A549 (cell line): Measurements from ENCODE around the gene MYBPHL. TPM values are rescaled to one million over a fixed set of nuclear protein-coding genes. Genes with fewer than 3 reads are reported as not detected.

ENCODE experiments used
- ATAC-seq, 2 experiments: fragments of 200-7000 bp in 1 of 2; fragments of >200 bp in 1 of 2; cut with Nextera tagmentation in 1 of 2; cut with Tn5 transposase in 1 of 2; 3 replicates each; pipeline versions ENCODE4 v1.8.0 to v1.9.1; 2018 to 2020; ENCODE audit warnings: mild to moderate bottlenecking in 1 of 2, moderate library complexity in 1 of 2
- CTCF ChIA-PET: fragments of 300-600 bp; sonication (Branson Sonifier 250); formaldehyde crosslinking; extraction: SDS; loops from one replicate; lab custom pipeline; 2021; ENCODE audit warnings: antibody characterized with exemption, inconsistent platforms; lab: Yijun Ruan, JAX
- POLR2A ChIA-PET: fragments of 350-600 bp; formaldehyde crosslinking; extraction: SDS; loops from one replicate; lab custom pipeline; 2021; ENCODE audit warnings: antibody characterized with exemption, inconsistent platforms; lab: Yijun Ruan, JAX
- DNase-seq, 2 experiments: peaks; one replicate each; pipeline versions ENCODE4 v3.0.0 to v3.0.0-alpha.2; 2011 to 2016; ENCODE audit warnings: low read depth in 1 of 2, low spot score in 1 of 2
- FAIRE-seq: peaks from 2 replicates; lab custom pipeline; 2011; peaks lifted over from hg19 to GRCh38; lab: Jason Lieb, UNC
- H3K27ac ChIP-seq, 2 experiments: fragments of >200 bp; sonication (Bioruptor Twin); formaldehyde crosslinking; 3 replicates each; pipeline ENCODE4 v1.5.1; 2016 to 2017
- H3K4me1 ChIP-seq: fragments of >200 bp; sonication (Bioruptor Twin); formaldehyde crosslinking; 3 replicates; pipeline ENCODE4 v1.6.1; 2016
- H3K4me2 ChIP-seq: fragments of >200 bp; sonication (Bioruptor Twin); formaldehyde crosslinking; 3 replicates; pipeline ENCODE4 v1.6.1; 2016
- H3K4me3 ChIP-seq: fragments of >200 bp; sonication (Bioruptor Twin); formaldehyde crosslinking; 3 replicates; pipeline ENCODE4 v1.5.1; 2016
- H3K9me3 ChIP-seq: fragments of >200 bp; sonication (Bioruptor Twin); formaldehyde crosslinking; 3 replicates; pipeline ENCODE4 v1.6.1; 2016
- CTCF ChIP-seq: fragments of >200 bp; sonication (Bioruptor Twin); formaldehyde crosslinking; IDR thresholded peaks from 3 replicates; pipeline ENCODE4 v1.5.1; 2016
- EHF ChIP-seq: fragments of 250-450 bp; sonication (Bioruptor Pico); IDR thresholded peaks from 2 replicates; pipeline ENCODE4 v1.5.0; 2020; ENCODE audit warnings: mild to moderate bottlenecking
- ELK1 ChIP-seq: fragments of 150-350 bp; IDR thresholded peaks from 2 replicates; pipeline ENCODE4 v1.6.1; 2014; ENCODE audit warnings: low read depth, mild to moderate bottlenecking, low read length
- HEYL ChIP-seq: fragments of 250-450 bp; sonication (Bioruptor Pico); IDR thresholded peaks from 2 replicates; pipeline ENCODE4 v1.8.0; 2021; ENCODE audit warnings: mild to moderate bottlenecking, moderate library complexity
- HOXA7 ChIP-seq: fragments of 250-450 bp; sonication (Bioruptor Pico); IDR thresholded peaks from 2 replicates; pipeline ENCODE4 v1.5.0; 2020; ENCODE audit warnings: mild to moderate bottlenecking, moderate library complexity
- HOXB13 ChIP-seq: fragments of 250-450 bp; sonication (Bioruptor Pico); IDR thresholded peaks from 2 replicates; pipeline ENCODE4 v1.5.0; 2020; ENCODE audit warnings: low read depth, mild to moderate bottlenecking, moderate library complexity
- KDM5A ChIP-seq: fragments of 200-600 bp; sonication (generic); IDR thresholded peaks from 2 replicates; pipeline ENCODE4 v1.6.1; 2016; ENCODE audit warnings: antibody characterized with exemption, mild to moderate bottlenecking
- MAFK ChIP-seq: fragments of 450-650 bp; IDR thresholded peaks from 2 replicates; pipeline ENCODE4 v1.6.1; 2014; ENCODE audit not compliant: partially characterized antibody
- MYC ChIP-seq: IDR thresholded peaks from 2 replicates; pipeline ENCODE4 v1.6.1; 2012; ENCODE audit warnings: mild to moderate bottlenecking, inconsistent platforms, low read length, improper control_type of control experiment, borderline replicate concordance
- PBX3 ChIP-seq: IDR thresholded peaks from 2 replicates; pipeline ENCODE4 v1.6.1; 2012
- USF2 ChIP-seq: fragments of 450-650 bp; IDR thresholded peaks from 2 replicates; pipeline ENCODE4 v1.6.1; 2014; ENCODE audit warnings: antibody characterized with exemption
- ZSCAN20 ChIP-seq: fragments of 250-450 bp; sonication (Bioruptor Pico); IDR thresholded peaks from 2 replicates; pipeline ENCODE4 v1.8.0; 2022; ENCODE audit warnings: mild to moderate bottlenecking, moderate library complexity
- WGBS: methylation state at CpG from one replicate; pipeline ENCODE4 v1.1.6; 2017; ENCODE audit errors: missing lambda C conversion rate; 5-methylcytosine and 5-hydroxymethylcytosine counted together
- polyA plus RNA-seq, 4 experiments: library from polyadenylated mRNA; depleted of rRNA in 3 of 4; stranded (reverse); fragments of >200 nt; fragmentation: RNase III in 1 of 4; extraction: RNeasy Plus Mini Kit Qiagen cat#74134 plus additional on column Dnase treatment in 1 of 4; gene quantifications; 2 replicates in 3 of 4; 3 replicates in 1 of 4; pipeline ENCODE4 v1.2.3, GENCODE V29; 2011 to 2017

The MYBPHL gene
- polyA plus RNA-seq, 2 of the 4 experiments (the other 2 are of a cell fraction): not detected

GRCh38 chr1:109350182-109350581 is 43.4 kb upstream of the MYBPHL start:
- POLR2A ChIA-PET: no interaction called here

GRCh38 chr1:109347511-109347910 is 40.7 kb upstream of the MYBPHL start:
- no peak overlapping the region for H3K4me3 ChIP-seq
- TF ChIP-seq EHF (no peak), KDM5A (no peak), MYC (no peak), CTCF (no peak), HOXA7 (no peak), HEYL (no peak), HOXB13 (CRISPR knock-in tag) (no peak), PBX3 (no peak)
- WGBS: 94% methylated on average over 6 of the region's 6 CpGs
- POLR2A ChIA-PET: no interaction called here
- H3K4me2 ChIP-seq: no peak overlapping the region
- no peak for ATAC-seq
- no peaks in the 10 kb centered on the region for H3K9me3 ChIP-seq
- H3K4me1 ChIP-seq: no peaks in the 10 kb centered on the region
- CTCF ChIA-PET: interaction anchor here (0.6 kb wide), 1 partner anchor 120 kb away, joined by 6 read pairs; no protein-coding TSS in a partner anchor
- DNase-seq: no peak
- no peak overlapping the region for H3K27ac ChIP-seq
- no peak for FAIRE-seq

More at GRCh38 chr1:109350182-109350581, 43.4 kb upstream of the MYBPHL start:
- Histone ChIP-seq H3K4me3 (no peak overlapping the region), H3K4me2 (no peak overlapping the region), H3K27ac (no peak overlapping the region), H3K4me1 (no peaks in the 10 kb centered on the region), H3K9me3 (no peaks in the 10 kb centered on the region)
- CTCF ChIA-PET: interaction anchor here (0.5 to 1.0 kb wide), 2 partner anchors 29 to 232 kb away, joined by 3 read pairs; no protein-coding TSS in a partner anchor
- no peak for ATAC-seq
- no peak for FAIRE-seq
- no peak for DNase-seq
- TF ChIP-seq PBX3: no peak
- no peak for TF ChIP-seq ZSCAN20 (CRISPR knock-in tag)
- TF ChIP-seq USF2: no peak
- WGBS: 84% methylated on average over 4 of the region's 4 CpGs

- H3K4me3 ChIP-seq: no peak overlapping the region
- 75% methylated on average over 9 of the region's 9 CpGs for WGBS
- H3K4me1 ChIP-seq: no peaks in the 10 kb centered on the region
- FAIRE-seq: no peak
- no peak overlapping the region for H3K27ac ChIP-seq
- no peak for DNase-seq
- H3K4me2 ChIP-seq: no peak overlapping the region
- ChIA-PET POLR2A (no interaction called here), CTCF (no interaction called here)
- no peaks in the 10 kb centered on the region for H3K9me3 ChIP-seq
- no peak for ATAC-seq
- TF ChIP-seq MAFK: peak; percentile 46
- TF ChIP-seq ELK1: no peak
Measured at GRCh38 chr1:109341944-109342930, 35.4 kb upstream of the MYBPHL start.
